ENCODE results near the gene CYP2J2.
"Not testable (repeated sequence)": the region's sequence is repeated elsewhere in the genome, so short reads cannot be mapped to it uniquely, and the experiment has no call there.

Gene CYP2J2

DNA sequence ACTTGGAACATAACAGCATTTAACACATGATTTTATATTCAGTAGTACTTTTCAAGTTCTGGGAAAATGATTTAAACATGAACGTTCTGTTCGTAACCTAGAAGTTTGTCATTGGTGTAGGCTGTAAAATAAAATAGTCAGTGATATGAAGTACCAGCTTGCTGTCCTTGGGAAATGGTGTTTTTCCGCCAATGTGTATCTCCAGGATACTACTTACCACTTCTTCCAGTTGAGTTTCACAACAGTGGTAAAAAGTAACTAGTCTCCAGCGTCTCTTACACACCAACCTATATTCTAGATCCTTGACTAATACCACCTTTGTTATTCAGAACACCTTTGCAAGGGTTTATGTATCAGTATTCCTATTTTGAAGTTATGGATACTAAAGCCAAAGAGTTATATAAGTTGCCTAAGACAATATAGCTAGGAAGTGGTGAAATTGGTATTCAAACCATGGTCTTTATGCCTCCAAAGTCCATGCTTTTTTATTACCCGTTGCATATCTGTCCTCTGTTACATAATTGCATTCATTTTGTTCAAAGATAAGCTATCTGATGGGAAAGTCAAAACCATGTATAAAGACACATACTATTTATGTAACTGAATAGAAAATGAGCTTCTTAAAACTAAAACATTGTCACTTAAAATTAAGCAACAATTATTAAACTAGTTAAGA is 68.8 kb downstream of the CYP2J2 start:
- DNase-seq, result no peak

DNA sequence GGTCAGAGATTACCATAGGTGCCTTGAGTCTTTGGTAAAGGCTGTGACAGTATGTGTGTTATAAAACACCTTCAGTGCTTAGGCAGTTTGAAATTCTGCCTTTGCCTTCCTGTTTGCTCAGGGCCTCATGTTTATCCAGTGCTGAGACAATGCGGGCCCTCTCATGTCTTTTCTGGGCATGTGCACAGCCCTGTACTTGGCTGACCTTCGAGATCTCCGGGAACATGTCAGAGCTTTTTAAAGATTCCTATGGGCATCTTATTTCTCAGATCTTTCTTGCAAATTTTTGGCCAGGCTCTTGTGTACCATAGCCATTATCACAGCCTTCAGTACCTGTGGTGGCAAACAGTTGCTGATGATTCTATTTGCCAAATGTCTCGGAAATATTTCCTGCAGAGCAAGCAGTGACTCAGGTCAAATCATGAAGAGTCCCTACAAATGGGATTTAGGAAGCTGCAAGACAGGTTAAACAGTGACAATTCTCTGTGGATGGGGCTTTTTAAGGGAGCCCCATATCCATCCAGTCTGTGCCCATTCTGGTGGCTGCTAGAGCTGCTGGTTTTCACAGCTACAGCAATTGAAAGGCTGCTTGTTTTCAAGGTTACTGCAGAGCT is 69.7 kb downstream of the CYP2J2 start:
- no peak for DNase-seq

DNA sequence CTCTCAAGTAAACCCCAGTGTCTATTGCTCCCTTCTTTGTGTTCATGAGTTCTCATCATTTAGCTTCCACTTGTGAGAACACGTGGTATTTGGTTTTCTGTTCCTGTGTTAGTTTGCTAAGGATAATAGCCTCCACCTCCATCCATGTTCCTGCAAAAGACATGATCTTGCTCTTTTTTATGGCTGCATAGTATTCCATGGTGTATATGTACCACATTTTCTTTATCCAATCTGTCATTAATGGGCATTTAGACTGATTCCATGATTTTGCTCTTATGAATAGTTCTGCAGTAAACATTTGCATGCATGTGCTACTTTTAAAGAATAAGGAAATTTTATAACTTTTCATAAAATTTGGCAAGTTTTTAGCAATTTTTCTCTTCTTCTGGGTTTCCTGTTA is 71.3 kb downstream of the CYP2J2 start:
- DNase-seq, result not testable (repeated sequence)

DNA sequence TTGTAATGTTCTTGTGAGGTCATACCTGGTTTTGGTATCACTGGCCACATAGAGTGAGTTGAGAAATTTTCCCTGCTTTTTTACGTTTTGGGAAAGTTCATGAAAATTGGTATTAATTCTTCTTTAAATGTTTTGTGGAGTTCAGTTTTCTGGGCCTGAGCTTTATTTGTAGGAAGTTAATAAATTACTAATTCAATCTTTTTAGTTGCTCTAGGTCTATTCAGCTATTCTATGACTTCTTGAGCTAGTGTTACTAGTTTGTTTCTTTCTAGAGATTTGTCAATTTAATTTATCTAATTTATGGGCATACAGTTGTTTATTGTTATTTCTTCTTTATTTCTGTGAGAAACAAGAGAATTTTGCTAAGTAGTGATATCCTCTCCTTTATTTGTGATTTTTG is 74.5 kb downstream of the CYP2J2 start:
- no peak for DNase-seq

DNA sequence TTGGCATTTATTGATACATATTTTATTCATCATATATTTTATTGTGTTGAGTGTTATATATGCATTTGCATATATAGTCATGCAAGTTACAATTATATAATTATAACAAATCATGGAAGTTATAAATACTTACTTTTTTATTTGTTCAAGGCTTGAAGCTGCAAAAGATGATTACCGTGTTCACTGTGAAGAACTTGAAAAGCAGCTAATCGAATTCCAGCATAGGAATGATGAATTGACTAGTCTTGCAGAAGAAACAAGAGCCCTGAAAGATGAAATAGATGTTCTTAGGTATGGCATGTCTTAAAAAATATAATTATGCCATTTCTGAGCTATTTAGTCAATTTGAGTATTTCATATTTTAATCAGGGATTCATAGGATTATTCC is 79.7 kb downstream of the CYP2J2 start:
- DNase-seq, result no peak

DNA sequence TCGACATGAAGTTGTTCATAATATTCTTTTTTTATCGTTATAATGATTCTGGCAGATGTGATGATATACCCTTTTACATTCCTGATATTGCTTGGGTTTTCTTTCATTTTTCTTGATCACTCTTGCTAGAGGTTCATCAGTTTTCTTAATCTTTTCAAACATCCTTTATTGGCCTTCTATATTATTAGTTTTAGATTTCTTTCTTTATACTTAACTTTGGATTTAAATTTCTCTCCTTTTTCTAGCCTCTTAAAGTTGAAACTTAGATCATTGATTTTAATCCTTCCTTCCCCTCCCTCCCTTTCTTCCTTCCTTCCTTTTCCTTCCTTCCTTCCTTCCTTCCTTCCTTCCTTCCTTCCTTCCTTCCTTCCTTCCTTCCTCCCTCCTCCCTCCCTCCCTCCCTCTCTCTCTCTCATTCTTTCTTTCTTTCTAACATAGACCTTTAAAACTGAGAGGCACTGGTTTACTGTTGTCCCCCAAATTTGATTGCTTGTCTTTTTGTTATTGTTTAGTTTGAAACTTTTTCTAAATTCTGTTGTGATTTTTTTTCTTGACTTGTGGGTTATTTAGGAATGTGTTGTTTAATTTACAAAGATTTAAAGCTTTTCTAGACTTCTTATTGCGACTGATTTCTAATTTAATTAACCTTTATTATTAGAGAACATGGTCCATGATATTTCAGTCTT is 80.2 kb downstream of the CYP2J2 start:
- DNase-seq, result no peak

DNA sequence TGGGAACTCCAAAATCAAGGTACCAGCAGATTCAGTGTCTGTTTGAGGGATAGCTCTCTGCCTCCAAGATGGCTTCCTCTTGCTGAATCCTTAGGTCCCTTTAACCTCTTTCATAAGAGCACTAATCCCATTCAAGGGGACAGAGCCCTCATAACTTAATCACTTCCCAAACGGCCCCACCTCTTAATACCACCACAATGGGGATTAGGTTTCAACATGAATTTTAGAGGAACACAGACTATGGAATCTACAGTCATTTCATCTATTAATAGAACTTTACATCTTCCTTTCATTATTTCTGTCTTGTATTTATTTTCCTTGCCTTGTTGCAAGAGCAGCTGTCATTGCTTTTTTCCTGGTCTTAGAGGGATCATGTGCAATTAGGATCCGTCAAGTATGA is 81.5 kb downstream of the CYP2J2 start:
- DNase-seq, result no peak
